ENCODE measurements around the gene RBMXL2.

The RBMXL2 gene

GRCh38 chr11:7088921-7089320, at the start of gene RBMXL2:
Gene RBMXL2, plus strand, starts transcription at chr11:7088998. Its CDS starts 123 bp downstream, at chr11:7089121.
- no peak within 1 kb of the TSS for H3K4me3 ChIP-seq (ENCODE audit: low read depth, low read length)
- DNase-seq (ENCODE audit: low read depth) = no peak
- TF ChIP-seq, protein P1, sequence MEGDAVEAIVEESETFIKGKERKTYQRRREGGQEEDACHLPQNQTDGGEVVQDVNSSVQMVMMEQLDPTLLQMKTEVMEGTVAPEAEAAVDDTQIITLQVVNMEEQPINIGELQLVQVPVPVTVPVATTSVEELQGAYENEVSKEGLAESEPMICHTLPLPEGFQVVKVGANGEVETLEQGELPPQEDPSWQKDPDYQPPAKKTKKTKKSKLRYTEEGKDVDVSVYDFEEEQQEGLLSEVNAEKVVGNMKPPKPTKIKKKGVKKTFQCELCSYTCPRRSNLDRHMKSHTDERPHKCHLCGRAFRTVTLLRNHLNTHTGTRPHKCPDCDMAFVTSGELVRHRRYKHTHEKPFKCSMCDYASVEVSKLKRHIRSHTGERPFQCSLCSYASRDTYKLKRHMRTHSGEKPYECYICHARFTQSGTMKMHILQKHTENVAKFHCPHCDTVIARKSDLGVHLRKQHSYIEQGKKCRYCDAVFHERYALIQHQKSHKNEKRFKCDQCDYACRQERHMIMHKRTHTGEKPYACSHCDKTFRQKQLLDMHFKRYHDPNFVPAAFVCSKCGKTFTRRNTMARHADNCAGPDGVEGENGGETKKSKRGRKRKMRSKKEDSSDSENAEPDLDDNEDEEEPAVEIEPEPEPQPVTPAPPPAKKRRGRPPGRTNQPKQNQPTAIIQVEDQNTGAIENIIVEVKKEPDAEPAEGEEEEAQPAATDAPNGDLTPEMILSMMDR (IDR thresholded peaks at IDR 0.05; ENCODE audit: low read depth, low read length, missing control alignments) = no peak

DNA sequence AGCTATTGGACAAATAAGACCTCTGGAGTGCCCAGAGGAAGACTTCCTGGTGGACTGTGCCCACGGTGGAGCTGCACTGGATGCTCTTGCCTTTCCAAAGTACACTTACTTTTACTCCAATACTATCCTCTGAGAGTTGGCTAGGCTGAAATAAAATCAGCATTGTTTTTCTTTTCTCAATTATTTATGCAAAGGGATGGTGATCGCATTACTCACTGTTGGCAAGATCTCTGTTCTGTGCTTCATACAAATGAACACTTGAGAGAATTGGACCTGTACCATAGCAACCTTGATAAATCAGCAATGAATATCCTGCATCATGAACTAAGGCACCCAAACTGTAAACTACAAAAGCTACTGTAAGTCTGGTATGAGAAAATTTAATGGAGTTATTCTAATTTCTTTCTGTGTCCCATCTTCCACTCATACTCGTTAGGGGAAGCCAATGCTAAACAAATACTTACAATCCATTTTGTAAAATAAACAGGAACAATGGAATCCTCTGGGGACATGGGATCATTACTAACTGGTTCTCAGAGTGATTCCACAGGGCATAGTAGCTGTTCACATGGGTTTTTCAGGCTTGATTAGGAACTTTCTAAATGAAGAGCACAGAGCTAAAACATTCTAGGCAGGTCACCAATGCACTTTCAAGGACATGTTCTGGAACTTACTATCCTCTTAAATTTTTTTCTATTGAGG, 42.2 kb upstream of the RBMXL2 start:
- no peak for DNase-seq (ENCODE audit: low read depth)
- H3K4me3 ChIP-seq (ENCODE audit: low read depth, low read length) = no peak overlapping the region
- TF ChIP-seq, protein P1 (IDR thresholded peaks at IDR 0.05; ENCODE audit: low read depth, low read length, missing control alignments) = no peak

- TF ChIP-seq, protein P1 (IDR thresholded peaks at IDR 0.05; ENCODE audit: low read depth, low read length, missing control alignments) = no peak
- DNase-seq (ENCODE audit: low read depth) = no peak
- no peak overlapping the region for H3K4me3 ChIP-seq (ENCODE audit: low read depth, low read length)
Observed at GRCh38 chr11:7050191-7050590, 38.6 kb upstream of the RBMXL2 start.

GRCh38 chr11:7056828-7057513, 31.8 kb upstream of the RBMXL2 start:
- no peak overlapping the region for H3K4me3 ChIP-seq (ENCODE audit: low read depth, low read length)
- no peak for DNase-seq (ENCODE audit: low read depth)
- TF ChIP-seq, protein P1 (IDR thresholded peaks at IDR 0.05; ENCODE audit: low read depth, low read length, missing control alignments) = no peak

DNA sequence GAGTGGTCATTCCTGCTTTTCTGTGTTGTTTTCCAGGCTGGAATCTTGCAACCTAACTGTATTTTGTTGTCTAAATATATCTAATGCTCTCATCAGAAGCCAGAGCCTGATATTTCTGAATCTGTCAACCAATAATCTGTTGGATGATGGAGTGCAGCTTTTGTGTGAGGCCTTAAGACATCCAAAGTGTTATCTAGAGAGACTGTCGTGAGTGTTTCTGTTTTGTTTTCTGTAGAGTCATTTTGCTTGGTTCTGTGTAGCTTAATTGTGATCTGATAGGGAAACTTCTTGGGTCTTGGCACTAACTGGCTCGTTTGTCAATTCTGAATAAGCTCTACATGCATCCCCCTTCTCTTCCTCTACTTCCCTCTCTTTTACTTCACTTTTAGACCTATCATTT, 31.2 kb upstream of the RBMXL2 start:
- TF ChIP-seq, protein P1 (IDR thresholded peaks at IDR 0.05; ENCODE audit: low read depth, low read length, missing control alignments) = no peak
- H3K4me3 ChIP-seq (ENCODE audit: low read depth, low read length) = no peak overlapping the region
- no peak for DNase-seq (ENCODE audit: low read depth)

DNA sequence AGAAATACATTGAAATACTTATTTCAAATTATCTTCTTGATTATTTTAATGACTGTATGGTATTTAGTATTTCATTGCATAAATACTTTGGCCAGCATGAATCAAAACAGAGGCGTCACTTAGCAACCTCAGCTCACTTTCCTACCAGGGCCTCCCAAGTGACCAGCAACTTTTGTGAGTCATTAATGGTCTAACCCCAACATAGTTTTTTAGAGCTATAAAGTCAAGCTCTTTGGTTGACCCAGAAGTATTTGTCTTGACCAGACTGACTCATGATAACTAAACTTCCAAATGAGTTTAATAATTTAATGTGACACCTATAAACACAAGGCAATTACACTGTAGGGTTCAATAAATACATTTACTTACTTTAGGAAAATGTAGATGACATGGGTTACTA, 27.9 kb upstream of the RBMXL2 start:
- TF ChIP-seq, protein P1 (IDR thresholded peaks at IDR 0.05; ENCODE audit: low read depth, low read length, missing control alignments) = no peak
- no peak overlapping the region for H3K4me3 ChIP-seq (ENCODE audit: low read depth, low read length)
- DNase-seq (ENCODE audit: low read depth) = no peak

Data from GM12864 (cell line).